ENCODE data around the gene FITM2. TPM values are rescaled to one million over a fixed set of nuclear protein-coding genes. Genes with fewer than 3 reads are reported as not detected.

Gene FITM2
- total RNA-seq, 2 experiments from 2014 or later, result 2.0 to 2.1 TPM

DNA sequence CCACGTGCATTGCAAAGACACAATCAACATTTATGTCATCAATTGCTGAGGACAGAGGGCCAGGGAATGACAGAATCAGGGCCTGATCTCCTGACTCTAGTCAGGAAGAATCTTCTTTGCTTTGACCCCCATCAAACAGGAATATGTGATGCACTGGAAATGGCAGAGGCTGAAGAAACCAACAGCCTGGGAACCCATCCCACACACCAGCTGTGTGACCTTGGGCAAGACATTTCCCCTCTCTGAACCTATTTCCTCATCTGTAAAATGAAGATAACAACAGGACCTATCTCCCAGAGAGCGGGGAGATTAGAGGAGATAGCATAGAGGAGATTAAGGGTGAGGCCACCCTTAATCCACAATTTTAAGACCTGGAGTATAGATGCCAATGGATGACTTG, 46.0 kb upstream of the FITM2 start:
- intact Hi-C loops (cut with micrococcal nuclease), result no loop called here
- Mint-ChIP-seq H3K9me3 (no peaks in the 10 kb centered on the region), H3K4me3 (no peak overlapping the region), H3K36me3 (ENCODE audit: low read depth) (no peaks in the 10 kb centered on the region), H3K27me3 (peaks cover 8% of the 10 kb centered on the region), H3K27ac (no peak overlapping the region), H3K4me1 (ENCODE audit: low read depth) (no peaks in the 10 kb centered on the region)
- CTCF ChIA-PET, result interaction anchor here (1.3 kb wide), 1 partner anchor 29 kb away, joined by 6 read pairs; no protein-coding TSS in a partner anchor
- POLR2A ChIA-PET, result no interaction called here
- TF ChIP-seq, protein P1, sequence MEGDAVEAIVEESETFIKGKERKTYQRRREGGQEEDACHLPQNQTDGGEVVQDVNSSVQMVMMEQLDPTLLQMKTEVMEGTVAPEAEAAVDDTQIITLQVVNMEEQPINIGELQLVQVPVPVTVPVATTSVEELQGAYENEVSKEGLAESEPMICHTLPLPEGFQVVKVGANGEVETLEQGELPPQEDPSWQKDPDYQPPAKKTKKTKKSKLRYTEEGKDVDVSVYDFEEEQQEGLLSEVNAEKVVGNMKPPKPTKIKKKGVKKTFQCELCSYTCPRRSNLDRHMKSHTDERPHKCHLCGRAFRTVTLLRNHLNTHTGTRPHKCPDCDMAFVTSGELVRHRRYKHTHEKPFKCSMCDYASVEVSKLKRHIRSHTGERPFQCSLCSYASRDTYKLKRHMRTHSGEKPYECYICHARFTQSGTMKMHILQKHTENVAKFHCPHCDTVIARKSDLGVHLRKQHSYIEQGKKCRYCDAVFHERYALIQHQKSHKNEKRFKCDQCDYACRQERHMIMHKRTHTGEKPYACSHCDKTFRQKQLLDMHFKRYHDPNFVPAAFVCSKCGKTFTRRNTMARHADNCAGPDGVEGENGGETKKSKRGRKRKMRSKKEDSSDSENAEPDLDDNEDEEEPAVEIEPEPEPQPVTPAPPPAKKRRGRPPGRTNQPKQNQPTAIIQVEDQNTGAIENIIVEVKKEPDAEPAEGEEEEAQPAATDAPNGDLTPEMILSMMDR (IDR thresholded peaks at IDR 0.05), result no peak
- no peak for DNase-seq
- no peak for ATAC-seq

DNA sequence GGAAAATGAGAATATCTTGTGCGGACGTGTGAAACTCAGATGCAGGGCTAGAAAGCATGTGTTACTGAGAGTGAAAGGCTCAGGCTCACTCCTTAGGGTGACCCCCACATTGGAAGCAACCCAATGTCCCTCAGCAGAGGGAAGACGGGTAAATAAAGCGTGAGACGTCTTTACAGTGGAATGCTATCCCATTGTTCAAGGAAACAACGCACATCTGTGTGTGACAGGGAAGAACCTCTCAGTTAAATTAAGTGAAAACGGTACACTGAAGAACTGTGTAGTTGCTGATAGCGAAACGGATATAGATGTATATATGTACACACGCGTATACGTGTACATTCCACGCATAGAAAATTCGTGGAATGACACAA, 45.3 kb upstream of the FITM2 start:
- Mint-ChIP-seq H3K9me3 (no peaks in the 10 kb centered on the region), H3K36me3 (ENCODE audit: low read depth) (no peaks in the 10 kb centered on the region), H3K27me3 (peaks cover 8% of the 10 kb centered on the region), H3K27ac (no peak overlapping the region), H3K4me3 (no peak overlapping the region), H3K4me1 (ENCODE audit: low read depth) (no peaks in the 10 kb centered on the region)
- ChIA-PET POLR2A (no interaction called here), CTCF (no interaction called here)
- intact Hi-C loops (cut with micrococcal nuclease), result no loop called here
- TF ChIP-seq, protein P1 (IDR thresholded peaks at IDR 0.05), result no peak
- DNase-seq (no peak), ATAC-seq (no peak)

DNA sequence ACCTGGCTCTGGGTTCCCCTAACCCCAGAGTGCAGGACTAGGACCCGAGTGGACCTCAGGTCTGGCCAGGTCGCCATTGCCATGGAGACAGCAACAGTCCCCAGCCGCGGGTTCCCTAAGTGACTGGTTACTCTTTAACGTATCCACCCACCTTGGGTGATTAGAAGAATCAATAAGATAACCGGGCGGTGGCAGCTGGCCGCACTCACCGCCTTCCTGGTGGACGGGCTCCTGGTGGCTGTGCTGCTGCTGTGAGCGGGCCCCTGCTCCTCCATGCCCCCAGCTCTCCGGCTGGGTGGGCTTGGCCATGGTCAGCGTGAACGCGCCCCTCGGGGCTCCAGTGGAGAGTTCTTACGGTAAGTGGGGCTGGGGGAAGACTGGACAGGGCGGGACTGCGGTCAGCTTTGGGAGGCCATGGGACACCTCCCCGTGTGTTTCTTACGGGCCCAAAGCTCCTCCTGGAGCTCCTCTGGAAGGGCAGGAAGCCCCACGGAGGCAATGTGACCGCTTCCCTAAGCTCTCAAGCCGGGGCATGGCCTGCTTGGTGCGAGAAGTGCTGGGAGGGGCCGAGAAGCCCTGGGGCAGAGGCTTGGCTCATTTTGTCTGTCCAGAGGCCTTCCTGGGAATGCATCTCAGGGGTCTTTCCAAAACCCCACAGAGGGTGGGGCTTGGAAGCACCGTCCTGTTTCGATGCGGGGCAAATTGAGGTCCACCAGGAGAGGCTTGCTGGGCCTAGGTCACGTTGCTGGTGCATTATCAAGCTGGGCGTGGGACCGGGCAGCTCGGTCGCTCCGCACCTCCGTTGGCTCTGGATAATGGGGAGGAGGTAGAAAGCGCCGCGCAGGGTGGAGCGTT, 44.7 kb upstream of the FITM2 start, which contains the start of gene HNF4A:
Gene HNF4A (plus strand): TSS at position 202 of the 855 bp plus-strand sequence. CDS start 106 bp downstream, at position 308.
- CTCF ChIA-PET, result interaction anchor here (1.5 kb wide), 1 partner anchor 138 kb away, joined by 5 read pairs; no protein-coding TSS in a partner anchor

DNA sequence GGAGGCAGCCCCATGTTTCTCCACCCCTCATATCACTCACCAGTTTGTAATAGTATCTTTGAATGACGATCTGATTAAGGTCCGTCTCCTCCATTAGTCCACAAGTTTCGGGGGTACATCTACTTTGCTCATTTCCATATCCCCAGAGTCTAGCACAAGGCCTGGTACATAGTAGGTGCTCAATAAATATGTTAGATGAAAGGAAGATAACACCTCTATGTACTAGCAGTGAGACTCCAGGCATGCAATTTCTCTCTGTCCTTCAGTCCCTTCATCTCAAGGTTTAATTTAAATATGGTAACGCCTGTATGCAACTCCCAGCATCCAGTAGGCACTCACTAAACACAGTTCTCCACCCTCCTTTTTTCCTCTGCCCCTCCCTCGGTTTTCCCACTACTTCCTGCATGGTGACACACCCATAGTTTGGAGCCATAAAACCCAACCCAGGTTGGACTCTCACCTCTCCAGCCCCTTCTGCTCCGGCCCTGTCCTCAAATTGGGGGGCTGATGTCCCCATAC, 44.0 kb upstream of the FITM2 start:
- DNase-seq, result no peak
- no peaks in the 10 kb centered on the region for H3K4me1 Mint-ChIP-seq (ENCODE audit: low read depth)
- H3K27me3 Mint-ChIP-seq, result peaks cover 8% of the 10 kb centered on the region
- ChIA-PET CTCF (interaction anchor here (1.0 to 1.5 kb wide), 2 partner anchors 44 to 138 kb away, joined by 4 to 5 read pairs; partner anchors contain the start of gene FITM2), POLR2A (no interaction called here)
- H3K27ac Mint-ChIP-seq, result no peak overlapping the region
- no peak overlapping the region for H3K4me3 Mint-ChIP-seq
- ATAC-seq, result no peak
- TF ChIP-seq, protein P1 (IDR thresholded peaks at IDR 0.05), result no peak
- H3K9me3 Mint-ChIP-seq, result no peaks in the 10 kb centered on the region
- intact Hi-C loops (cut with micrococcal nuclease), result no loop called here
- H3K36me3 Mint-ChIP-seq (ENCODE audit: low read depth), result no peaks in the 10 kb centered on the region

More for the DNA sequence above, 44.7 kb upstream of the FITM2 start, which contains the start of gene HNF4A:
- no peaks in the 10 kb centered on the region for H3K36me3 Mint-ChIP-seq (ENCODE audit: low read depth)
- TF ChIP-seq, protein P1 (IDR thresholded peaks at IDR 0.05), result no peak
- H3K4me3 Mint-ChIP-seq, result no peak within 1 kb of the TSS
- peaks cover 8% of the 10 kb centered on the region for H3K27me3 Mint-ChIP-seq
- intact Hi-C loops (cut with micrococcal nuclease), result no loop called here
- ATAC-seq (no peak), DNase-seq (no peak)
- POLR2A ChIA-PET, result no interaction called here
- no peaks in the 10 kb centered on the region for H3K9me3 Mint-ChIP-seq
- no peak within 1 kb of the TSS for H3K27ac Mint-ChIP-seq
- no peaks in the 10 kb centered on the region for H3K4me1 Mint-ChIP-seq (ENCODE audit: low read depth)

DNA sequence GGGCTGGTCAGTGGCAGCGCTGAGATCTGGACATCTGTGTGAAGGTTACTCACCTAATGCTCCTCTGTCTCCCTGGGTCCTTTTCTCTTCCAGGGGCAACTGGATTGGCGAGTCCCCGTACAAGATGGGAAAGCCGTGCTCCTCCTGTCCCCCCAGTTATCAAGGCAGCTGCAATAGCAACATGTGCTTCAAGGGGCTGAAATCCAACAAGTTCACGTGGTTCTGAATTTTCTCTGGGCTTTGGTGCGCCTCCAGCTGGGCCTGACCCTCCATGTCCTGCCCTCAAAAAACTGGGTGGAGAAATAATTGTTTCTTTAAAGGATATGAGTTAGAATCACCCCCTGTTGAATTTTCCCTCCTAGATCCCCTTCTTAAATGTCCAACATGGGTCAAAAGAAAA, 39.6 kb upstream of the FITM2 start:
- Mint-ChIP-seq H3K9me3 (no peaks in the 10 kb centered on the region), H3K36me3 (ENCODE audit: low read depth) (no peaks in the 10 kb centered on the region), H3K27ac (no peak overlapping the region), H3K4me3 (no peak overlapping the region), H3K4me1 (ENCODE audit: low read depth) (no peaks in the 10 kb centered on the region), H3K27me3 (peaks cover 5% of the 10 kb centered on the region)
- DNase-seq (no peak), ATAC-seq (no peak)
- TF ChIP-seq, protein P1 (IDR thresholded peaks at IDR 0.05), result no peak
- CTCF ChIA-PET, result no interaction called here
- POLR2A ChIA-PET, result no interaction called here
- intact Hi-C loops (cut with micrococcal nuclease), result no loop called here
